ENCODE data around the gene LRRC15. TPM values are rescaled to one million over a fixed set of nuclear protein-coding genes. Genes with fewer than 3 reads are reported as not detected.

Gene LRRC15
- total RNA-seq, 1 experiment from 2014 or later: 0.07 TPM

- H3K36me3 Mint-ChIP-seq: peaks cover 6% of the 10 kb centered on the region
- H3K4me3 Mint-ChIP-seq: no peak overlapping the region
- H3K27me3 Mint-ChIP-seq (ENCODE audit: low read depth): peaks cover 33% of the 10 kb centered on the region
- H3K4me1 Mint-ChIP-seq: peaks cover 53% of the 10 kb centered on the region
- H3K27ac Mint-ChIP-seq: no peak overlapping the region
- no peak for TF ChIP-seq SP1 (CRISPR knock-in tag; conservative IDR thresholded peaks at IDR 0.05)
- no peak for TF ChIP-seq ZNF423 (CRISPR knock-in tag; IDR thresholded peaks at IDR 0.05)
- TF ChIP-seq ZNF317 (CRISPR knock-in tag; IDR thresholded peaks at IDR 0.05; ENCODE audit: borderline replicate concordance, low read depth): no peak
- TF ChIP-seq TEAD4 (CRISPR knock-in tag; IDR thresholded peaks at IDR 0.05): no peak
- TF ChIP-seq TEAD1 (CRISPR knock-in tag; IDR thresholded peaks at IDR 0.05): no peak
- TF ChIP-seq IRF1 (CRISPR knock-in tag; IDR thresholded peaks at IDR 0.05): no peak
- no peak for TF ChIP-seq ARID4B (CRISPR knock-in tag; IDR thresholded peaks at IDR 0.05; ENCODE audit: borderline replicate concordance)
- TF ChIP-seq MYBL2 (CRISPR knock-in tag; IDR thresholded peaks at IDR 0.05): no peak
- TF ChIP-seq HMGA2 (CRISPR knock-in tag; IDR thresholded peaks at IDR 0.05): no peak
- TF ChIP-seq JUN (CRISPR knock-in tag; IDR thresholded peaks at IDR 0.05): no peak
- no peak for TF ChIP-seq RELA (CRISPR knock-in tag; IDR thresholded peaks at IDR 0.05; ENCODE audit: borderline replicate concordance)
- no peak for TF ChIP-seq ZNF219 (CRISPR knock-in tag; IDR thresholded peaks at IDR 0.05; ENCODE audit: borderline replicate concordance)
- TF ChIP-seq CDX4 (CRISPR knock-in tag; IDR thresholded peaks at IDR 0.05; ENCODE audit: borderline replicate concordance): no peak
- no peak for TF ChIP-seq GTF2I (CRISPR knock-in tag; conservative IDR thresholded peaks at IDR 0.05)
- no peak for TF ChIP-seq SOX15 (CRISPR knock-in tag; IDR thresholded peaks at IDR 0.05)
- no peak for TF ChIP-seq ERG (CRISPR knock-in tag; IDR thresholded peaks at IDR 0.05)
- H3K9me3 Mint-ChIP-seq: peaks cover 7% of the 10 kb centered on the region
- ChIA-PET POLR2A (interaction anchor here (0.6 to 2.0 kb wide), 3 partner anchors 14 to 171 kb away, joined by 3 to 6 read pairs (median 4); no protein-coding TSS in a partner anchor), CTCF (interaction anchor here (0.6 to 2.2 kb wide), 11 partner anchors 18 to 532 kb away, joined by 3 to 21 read pairs (median 4); partner anchors contain the start of gene HES1)
- DNase-seq (ENCODE audit: low spot score): no peak
- no peak for ATAC-seq
Measured at GRCh38 chr3:194312743-194313281, 56.7 kb downstream of the LRRC15 start.

GRCh38 chr3:194312186-194312742 lies 57.3 kb downstream of the LRRC15 start:
- CTCF ChIA-PET: interaction anchor here (2.0 to 2.1 kb wide), 3 partner anchors 17 to 531 kb away, joined by 11 to 21 read pairs (median 14); no protein-coding TSS in a partner anchor
- DNase-seq (ENCODE audit: low spot score): no peak
- Mint-ChIP-seq H3K27me3 (ENCODE audit: low read depth) (peaks cover 28% of the 10 kb centered on the region), H3K27ac (no peak overlapping the region), H3K9me3 (peaks cover 2% of the 10 kb centered on the region), H3K4me3 (no peak overlapping the region), H3K4me1 (peaks cover 59% of the 10 kb centered on the region), H3K36me3 (peaks cover under 1% of the 10 kb centered on the region; the same call in 1 of the 2 replicates)
- POLR2A ChIA-PET: no interaction called here
- no peak for TF ChIP-seq GRHL2 (CRISPR knock-in tag; IDR thresholded peaks at IDR 0.05; ENCODE audit: insufficient replicate concordance, severe bottlenecking)
- no peak for ATAC-seq

Data from WTC11 (cell line).